ENCODE data around the gene CCR5AS.
"Not testable (repeated sequence)": the region's sequence is repeated elsewhere in the genome, so short reads cannot be mapped to it uniquely, and the experiment has no call there.

CCR5AS gene

GRCh38 chr3:46401579-46401978, 5.3 kb downstream of the CCR5AS start:
- DNase-seq, result no peak

- no peak for DNase-seq
Observed at GRCh38 chr3:46400846-46401245, 6.0 kb downstream of the CCR5AS start.

- DNase-seq, result peak; percentile 88
Observed at GRCh38 chr3:46400000-46400734, 6.7 kb downstream of the CCR5AS start.

GRCh38 chr3:46399557-46399956, 7.3 kb downstream of the CCR5AS start:
- DNase-seq, result peak; percentile 13

- DNase-seq, result no peak
Observed at GRCh38 chr3:46399098-46399497, 7.8 kb downstream of the CCR5AS start.

DNA sequence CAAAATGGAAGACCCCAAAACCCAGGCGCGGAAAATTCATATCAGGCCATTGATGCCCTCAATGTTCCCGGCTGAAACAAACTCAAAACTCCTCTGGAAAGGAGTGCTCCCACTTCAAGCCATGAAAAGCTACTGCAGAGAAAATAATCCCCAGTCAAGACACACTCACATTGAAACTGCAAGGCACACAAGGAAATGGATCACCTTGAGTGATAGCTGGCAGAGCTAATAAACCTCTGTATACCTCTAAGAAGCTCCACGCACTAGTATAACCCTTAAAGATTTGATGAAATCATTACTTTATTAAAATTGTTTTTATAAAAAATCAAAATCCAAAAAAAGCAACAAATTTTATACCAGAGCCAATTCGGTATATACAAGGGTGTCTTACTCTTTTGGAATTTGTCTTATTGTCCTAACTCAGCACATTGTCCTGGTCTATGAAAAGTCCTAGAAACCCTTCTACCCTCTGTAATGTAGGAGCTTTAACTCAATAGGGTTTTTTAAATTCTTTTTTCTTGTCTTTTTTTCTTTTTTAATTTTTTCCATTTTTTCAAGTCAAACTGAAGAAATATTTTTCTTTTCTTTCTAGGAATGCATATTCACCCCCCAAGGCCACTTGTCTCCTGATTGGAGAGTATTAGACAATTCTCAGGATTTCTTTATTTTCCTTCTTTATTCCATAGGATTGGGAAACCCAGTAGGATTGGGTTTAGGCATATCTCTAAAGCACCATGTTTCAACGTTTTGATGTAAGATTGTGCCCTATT, 8.5 kb downstream of the CCR5AS start:
- DNase-seq, result no peak

DNA sequence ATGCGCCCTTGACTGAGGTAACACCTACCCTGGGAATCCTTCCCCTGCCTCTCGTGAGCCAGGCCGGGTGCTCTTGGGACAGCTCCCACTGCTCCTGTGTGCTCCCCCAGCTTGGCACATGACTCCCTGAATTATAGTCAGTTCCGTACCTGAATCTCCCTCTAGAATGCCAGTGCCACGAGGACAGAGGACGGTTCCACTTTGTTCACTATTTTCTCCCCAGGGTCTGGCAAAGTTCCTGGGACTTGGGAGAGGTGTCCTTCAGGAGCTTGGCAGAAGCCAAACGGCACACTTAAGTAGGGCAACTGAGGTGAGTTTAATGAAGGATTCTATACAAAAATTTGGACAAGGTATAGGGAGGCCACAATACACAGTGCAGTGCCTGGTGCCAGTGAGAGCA, 9.8 kb downstream of the CCR5AS start:
- no peak for DNase-seq

GRCh38 chr3:46395766-46396530, 10.9 kb downstream of the CCR5AS start:
- DNase-seq, result no peak

- DNase-seq, result no peak
Observed at GRCh38 chr3:46395210-46395661, 11.6 kb downstream of the CCR5AS start.

- DNase-seq, result no peak
Observed at GRCh38 chr3:46393554-46394434, 13.1 kb downstream of the CCR5AS start.

DNA sequence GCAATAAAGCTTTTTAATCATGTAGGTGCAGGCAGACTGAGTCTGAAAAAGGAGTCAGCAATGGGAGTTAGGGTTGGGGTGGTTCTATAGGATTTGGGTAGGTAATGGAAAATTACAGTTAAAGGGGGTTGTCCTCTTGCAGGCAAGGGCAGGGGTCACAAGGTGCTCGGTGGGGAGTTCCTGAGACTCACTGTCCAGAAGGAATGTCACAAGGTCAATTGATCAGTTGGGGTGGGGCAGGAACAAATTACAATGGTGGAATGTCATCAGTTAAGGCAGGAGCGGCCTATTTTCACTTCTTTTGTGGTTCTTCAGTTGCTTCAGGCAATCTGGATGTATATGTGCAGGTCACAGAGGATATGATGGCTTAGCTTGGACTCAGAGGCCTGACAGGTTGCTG, 13.9 kb downstream of the CCR5AS start:
- no peak for DNase-seq

DNA sequence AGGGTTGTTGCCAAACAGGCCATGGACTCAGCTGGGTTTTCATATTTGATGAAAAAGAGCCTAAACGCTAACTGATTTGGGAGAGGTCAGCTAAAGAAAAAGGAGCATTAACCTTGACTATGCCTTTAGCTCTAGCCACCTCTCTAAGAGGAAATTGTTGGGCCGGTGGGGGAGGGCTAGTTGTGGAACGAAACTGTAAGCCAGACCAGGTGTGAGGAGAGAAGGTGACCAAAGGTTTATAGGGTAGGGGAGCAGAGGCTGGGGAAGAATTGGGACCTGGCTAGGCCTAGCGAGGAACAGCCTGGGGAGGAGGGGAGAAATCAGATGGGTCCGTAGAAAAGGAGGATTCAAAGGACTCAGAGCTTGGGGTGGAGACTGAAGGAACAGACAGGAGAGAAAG, 15.3 kb downstream of the CCR5AS start:
- not testable (repeated sequence) for DNase-seq

DNA sequence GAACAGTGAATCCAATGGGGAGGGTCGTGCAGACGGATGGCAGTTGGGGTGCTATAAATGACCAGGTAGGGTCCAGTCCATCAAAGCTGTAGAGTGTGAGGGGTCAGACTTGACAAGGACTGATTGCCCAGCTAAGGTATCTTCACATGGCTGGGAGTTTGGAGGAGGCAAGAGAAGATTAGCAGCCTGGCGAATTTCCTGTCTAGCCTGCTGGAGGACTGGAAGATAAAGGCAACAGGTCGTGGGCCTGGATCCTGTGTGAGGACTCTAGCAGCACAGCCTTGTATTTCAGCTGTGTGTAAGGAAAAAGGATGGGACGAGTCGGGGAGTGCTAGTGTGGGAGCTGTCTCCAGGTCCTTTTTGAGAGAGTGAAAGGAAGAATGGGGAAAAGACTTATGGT, 17.6 kb downstream of the CCR5AS start:
- DNase-seq, result no peak

DNA sequence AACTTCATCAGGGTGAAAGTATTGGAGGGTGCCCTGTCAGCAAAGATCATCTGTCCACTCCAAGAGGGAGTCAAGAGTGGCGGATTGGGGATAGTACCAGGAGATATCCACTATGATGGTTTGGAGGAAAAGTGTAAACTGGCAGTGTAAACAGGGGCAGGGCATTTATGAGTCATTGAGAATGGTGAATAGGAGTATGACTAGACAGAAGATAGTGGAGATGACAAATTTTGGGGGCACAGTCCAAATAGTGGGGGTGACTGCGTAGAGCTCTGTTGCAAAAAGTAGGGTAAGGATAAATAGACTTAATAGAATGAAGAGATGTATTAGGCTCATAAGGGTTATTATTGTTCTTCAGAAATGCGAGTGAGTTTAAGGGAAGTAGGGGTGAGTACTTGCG, 18.0 kb downstream of the CCR5AS start:
- not testable (repeated sequence) for DNase-seq

DNA sequence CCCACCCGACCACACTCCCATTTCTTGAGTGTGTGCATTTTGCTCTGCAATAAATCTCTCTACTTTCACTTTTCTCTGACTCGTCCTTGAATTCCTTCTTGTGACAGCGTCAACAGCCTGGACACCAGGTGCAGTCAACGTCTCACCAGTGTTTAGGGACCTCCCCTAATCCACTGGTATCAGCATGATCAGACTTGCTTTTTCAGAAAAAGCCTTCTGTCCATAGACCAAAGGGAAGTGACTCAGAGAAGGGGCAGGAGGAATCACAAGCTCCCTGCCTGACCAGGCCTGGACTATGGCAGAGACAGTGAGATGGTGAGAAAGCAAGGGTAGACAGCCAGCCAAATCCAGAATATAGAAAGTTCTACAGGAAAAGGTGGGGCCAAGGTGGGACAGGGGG, 20.7 kb downstream of the CCR5AS start:
- no peak for DNase-seq

DNA sequence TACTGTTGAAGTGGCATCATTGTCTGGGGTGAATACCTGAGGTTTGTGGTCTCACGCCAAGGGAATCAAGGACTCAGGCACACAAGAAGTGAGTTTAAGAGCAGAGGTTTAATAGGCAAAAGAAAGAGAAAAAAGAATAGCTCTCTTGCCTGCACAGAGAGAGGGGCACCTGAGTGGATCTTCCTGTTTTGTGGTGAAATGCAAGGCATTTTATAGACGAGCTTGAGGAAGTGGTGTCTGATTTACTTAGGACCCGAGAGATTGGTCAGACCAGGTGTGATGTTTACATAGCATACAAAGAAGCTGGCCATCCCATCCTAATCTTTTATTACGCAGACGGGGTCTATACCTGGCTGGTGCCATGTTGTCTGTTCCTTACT, 22.9 kb downstream of the CCR5AS start:
- no peak for DNase-seq

DNA sequence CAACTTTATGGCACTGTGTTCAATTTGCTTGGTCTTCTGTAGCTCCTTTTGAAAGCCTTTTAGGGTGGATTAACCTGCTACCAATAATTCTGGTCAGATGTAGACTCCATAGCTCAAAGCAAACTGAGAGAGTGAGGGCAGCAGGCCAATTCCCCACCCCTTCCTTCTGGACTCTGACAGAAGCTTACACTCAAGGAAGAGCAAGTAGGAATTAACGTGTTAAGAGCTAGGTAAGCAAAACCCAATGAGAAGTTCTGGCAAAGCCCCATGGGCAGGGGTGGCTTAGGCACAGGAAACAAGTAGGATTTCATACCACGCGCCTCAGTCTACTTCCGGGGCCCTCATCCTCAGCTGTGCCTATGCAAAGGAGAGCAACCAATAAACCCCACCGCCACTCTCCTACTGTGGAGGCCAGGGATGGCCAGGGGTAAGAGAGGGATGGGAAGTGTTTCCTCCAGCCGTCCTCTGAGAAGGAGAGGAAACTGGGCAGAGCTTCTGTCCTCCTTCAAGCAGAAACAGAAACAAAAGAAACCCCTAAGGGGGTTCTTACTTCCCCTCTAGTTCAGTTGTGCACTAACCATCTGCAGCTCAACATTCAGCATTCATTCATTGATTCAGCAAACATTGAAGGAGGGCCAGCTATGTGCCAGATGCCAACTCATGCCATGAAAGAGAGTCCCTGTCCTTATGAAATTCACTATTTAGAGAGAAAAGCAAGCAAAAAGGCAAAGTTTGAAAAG, 23.5 kb downstream of the CCR5AS start:
- no peak for DNase-seq

GRCh38 chr3:46381625-46382024, 25.2 kb downstream of the CCR5AS start:
- DNase-seq, result no peak

DNA sequence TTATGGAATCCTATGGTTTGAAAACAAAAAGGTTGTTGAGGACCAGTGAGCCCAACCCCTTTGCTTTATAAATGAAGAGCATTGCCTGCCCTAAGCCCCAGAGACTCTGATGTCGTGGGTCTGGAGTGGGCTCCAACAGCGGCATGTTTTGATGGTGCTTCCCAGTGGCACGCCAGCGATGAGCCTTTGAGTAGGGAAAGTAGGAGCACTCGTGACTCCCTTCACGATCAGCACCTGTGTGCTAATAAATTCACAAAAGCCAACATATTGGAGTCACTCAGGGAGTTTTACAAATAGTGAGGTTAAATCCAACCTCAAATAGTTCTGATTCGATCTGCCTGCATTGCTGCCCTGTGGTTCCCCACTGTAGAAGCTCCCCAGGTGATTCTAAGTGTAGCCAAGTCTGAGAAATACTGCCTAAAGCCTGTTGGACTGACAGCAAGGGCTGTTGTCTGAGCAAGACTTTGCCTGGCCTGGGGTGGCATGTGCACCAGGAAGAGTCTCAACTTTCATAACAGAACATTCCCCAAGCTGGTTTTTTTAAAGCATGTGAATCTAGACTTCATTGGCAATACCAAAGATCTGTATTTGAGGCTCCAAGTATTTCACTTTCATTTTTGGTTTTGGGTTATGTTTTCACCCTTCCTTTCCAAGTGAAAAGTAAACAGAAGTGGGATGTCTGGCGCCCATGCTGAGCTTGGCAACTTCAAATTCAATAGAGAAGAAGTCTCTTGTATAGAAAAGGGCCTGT, 26.2 kb downstream of the CCR5AS start:
- DNase-seq, result no peak

DNA sequence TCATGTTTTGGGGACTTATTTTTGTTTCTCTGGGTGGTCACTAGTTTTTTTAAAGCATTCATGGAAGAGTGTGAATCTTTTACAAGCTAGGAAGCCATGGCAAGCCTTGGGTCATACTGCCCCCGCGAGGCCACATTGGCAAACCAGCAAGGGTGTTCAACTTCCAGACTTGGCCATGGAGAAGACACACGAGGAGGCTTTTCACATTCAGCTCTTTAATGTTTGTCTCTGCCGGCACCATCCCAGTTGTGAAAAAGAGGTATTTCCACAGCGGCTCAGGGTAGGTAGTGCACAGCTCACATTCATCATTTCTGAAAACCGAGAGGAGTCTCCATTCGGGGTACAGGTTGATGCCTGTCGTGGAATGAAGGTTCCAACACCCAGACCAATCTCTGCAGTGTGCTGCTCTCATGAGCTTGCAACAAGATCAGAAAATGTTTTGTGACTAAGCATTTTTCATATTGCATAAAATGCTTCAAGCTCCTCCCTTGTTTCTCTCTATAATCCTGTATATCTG, 28.4 kb downstream of the CCR5AS start:
- peak; percentile 35 for DNase-seq

DNA sequence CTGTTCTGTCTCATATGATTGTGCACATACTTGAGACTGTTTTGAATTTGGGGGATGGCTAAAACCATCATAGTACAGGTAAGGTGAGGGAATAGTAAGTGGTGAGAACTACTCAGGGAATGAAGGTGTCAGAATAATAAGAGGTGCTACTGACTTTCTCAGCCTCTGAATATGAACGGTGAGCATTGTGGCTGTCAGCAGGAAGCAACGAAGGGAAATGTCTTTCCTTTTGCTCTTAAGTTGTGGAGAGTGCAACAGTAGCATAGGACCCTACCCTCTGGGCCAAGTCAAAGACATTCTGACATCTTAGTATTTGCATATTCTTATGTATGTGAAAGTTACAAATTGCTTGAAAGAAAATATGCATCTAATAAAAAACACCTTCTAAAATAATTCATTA, 31.1 kb downstream of the CCR5AS start:
- no peak for DNase-seq
